Measurements from ENCODE around the gene JAZF1.

JAZF1 gene

DNA sequence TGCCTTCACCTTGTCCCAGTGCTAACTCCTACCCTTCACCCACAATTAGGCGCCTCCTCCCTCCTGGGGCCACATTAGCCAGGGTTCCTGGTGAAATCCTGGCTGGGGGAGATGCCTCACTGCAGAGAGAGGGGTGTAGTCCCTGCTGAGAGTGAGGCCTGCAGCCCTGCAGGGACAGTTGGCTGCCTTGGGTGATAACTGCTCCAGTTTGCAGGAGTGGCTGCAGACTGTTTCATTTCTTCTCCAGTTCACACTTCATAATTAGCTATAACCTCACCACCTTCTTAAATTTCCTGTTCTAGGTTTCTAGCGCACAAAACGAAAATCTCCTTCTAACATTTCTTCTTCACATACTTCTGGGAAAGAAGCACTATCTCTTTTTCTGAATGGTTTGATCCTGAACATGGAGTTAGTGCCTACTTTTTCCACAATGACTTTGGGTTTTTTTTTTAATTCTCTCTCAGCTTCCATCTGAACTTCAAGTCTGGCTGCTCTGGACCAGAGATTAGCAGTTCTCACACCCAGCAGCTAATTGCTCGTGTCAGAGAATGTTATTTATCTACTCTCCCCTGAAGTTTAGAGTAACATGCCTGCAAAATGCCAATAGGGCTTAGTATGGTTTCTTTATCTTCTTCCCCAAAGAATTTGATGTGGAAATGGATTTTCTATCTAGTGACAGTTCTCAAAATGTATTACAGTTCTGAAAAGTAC, 15.5 kb upstream of the JAZF1 start:
- H3K4me3 ChIP-seq (ENCODE audit: low read depth, low read length) = no peak overlapping the region
- DNase-seq (ENCODE audit: low read depth) = no peak
- TF ChIP-seq, protein P1, sequence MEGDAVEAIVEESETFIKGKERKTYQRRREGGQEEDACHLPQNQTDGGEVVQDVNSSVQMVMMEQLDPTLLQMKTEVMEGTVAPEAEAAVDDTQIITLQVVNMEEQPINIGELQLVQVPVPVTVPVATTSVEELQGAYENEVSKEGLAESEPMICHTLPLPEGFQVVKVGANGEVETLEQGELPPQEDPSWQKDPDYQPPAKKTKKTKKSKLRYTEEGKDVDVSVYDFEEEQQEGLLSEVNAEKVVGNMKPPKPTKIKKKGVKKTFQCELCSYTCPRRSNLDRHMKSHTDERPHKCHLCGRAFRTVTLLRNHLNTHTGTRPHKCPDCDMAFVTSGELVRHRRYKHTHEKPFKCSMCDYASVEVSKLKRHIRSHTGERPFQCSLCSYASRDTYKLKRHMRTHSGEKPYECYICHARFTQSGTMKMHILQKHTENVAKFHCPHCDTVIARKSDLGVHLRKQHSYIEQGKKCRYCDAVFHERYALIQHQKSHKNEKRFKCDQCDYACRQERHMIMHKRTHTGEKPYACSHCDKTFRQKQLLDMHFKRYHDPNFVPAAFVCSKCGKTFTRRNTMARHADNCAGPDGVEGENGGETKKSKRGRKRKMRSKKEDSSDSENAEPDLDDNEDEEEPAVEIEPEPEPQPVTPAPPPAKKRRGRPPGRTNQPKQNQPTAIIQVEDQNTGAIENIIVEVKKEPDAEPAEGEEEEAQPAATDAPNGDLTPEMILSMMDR (IDR thresholded peaks at IDR 0.05; ENCODE audit: control insufficient read depth, extremely low read depth, insufficient read depth) = no peak

DNA sequence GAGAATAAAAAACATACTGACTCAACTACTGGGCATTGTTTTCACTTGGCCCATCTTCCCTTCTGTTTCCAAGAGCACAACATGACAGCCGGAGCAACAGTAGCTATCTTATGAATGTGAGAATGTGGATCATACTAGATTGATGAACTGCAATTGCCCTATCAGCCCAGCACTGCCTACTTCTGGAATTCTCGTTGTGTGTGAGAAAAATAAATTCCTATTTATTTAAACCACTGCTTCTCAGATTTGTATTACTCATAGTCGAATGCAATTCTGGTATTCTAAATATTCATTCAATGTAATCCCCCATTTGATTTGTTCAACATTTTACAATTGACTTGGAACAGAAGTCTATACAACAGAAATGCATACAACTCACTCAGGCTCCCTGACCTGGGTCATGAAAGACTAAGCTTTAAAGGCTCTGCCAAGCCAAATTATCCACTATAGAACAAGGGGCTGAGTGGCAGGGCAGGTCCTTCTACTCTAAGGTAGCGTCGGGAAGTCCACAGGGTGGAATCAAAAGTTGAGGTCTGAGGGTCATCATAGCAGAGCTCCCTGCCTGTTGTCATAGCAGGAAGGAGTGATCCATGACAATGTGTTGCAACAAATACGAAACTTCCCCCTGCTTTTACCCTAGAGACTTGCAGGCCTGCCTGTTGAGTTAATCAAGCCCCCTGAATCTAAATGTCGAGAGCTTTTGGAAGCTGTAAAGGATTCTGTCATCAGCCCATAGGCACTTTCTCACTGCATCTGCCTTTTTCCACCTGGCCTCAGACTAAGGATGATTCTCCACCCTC, 12.4 kb upstream of the JAZF1 start:
- no peak overlapping the region for H3K4me3 ChIP-seq (ENCODE audit: low read depth, low read length)
- TF ChIP-seq, protein P1 (IDR thresholded peaks at IDR 0.05; ENCODE audit: control insufficient read depth, extremely low read depth, insufficient read depth) = no peak
- DNase-seq (ENCODE audit: low read depth) = no peak

DNA sequence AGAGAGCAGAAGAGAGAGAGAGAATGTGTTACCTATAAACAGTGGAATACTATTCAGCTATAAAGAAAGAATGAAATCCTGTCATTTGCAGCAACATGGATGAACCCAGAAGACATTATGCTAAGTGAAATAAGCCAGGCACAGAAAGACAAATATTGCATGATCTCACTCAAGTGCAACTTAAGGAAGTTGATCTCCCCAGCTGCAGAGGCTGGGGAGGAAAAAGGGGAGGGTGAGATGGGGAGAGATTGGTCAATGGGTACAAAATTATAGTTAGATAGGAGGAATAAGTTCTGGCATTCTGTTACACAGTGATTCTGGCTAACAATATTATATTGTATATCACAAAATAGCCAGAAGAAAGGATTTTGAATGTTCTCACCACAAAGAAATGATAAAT, 11.2 kb upstream of the JAZF1 start:
- TF ChIP-seq, protein P1 (IDR thresholded peaks at IDR 0.05; ENCODE audit: control insufficient read depth, extremely low read depth, insufficient read depth) = no peak
- DNase-seq (ENCODE audit: low read depth) = no peak
- H3K4me3 ChIP-seq (ENCODE audit: low read depth, low read length) = no peak overlapping the region

DNA sequence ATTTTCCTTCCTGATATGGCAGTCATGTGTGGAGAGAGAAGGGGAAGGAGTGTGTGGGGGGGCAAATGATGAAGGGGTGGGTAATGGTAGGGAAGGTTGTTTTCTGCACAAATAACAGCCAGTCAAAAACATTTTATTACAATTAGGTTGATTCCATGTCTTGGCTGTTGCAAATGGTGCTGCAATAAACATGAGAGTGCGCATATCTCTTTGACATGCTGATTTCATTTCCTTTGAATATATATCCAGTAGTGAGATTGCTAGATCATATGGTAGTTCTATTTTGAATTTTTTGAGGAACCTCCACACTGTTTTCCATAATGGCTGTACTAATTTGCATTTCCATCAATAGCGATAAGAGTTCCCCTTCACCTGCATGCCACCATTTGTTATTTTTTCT, 10.6 kb upstream of the JAZF1 start:
- no peak for DNase-seq (ENCODE audit: low read depth)
- TF ChIP-seq, protein P1 (IDR thresholded peaks at IDR 0.05; ENCODE audit: control insufficient read depth, extremely low read depth, insufficient read depth) = no peak
- H3K4me3 ChIP-seq (ENCODE audit: low read depth, low read length) = no peak overlapping the region

DNA sequence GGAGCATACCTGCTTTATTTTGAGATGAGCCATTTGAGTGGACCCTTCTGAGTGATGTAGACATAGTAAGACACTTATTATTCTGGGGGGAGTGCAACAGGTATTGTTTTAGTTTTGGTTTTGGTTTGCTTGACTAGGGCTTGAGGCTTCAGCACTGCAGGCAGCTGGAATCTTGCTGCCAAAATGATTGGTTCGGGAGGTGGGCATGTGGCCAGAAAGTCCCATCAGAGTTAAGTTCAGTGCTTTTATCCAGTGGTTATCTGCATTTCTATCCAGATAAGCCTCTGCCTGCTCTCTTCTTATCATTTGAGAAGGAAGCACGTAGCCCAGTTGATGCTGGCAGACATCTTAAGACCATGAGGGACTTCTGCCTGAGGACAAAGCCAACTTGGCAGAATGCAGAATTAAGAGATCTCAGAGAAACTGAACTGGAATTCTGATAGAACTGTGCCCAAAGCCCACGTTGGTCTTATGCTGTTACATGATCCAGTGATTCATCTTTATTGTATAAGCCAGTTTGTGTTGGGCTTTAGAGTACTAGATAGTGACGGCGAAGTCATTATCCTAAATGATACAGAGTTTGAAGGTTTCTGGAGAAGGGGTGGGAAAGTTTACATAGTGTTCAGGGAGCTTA, 9.6 kb upstream of the JAZF1 start:
- no peak overlapping the region for H3K4me3 ChIP-seq (ENCODE audit: low read depth, low read length)
- TF ChIP-seq, protein P1 (IDR thresholded peaks at IDR 0.05; ENCODE audit: control insufficient read depth, extremely low read depth, insufficient read depth) = no peak
- no peak for DNase-seq (ENCODE audit: low read depth)

DNA sequence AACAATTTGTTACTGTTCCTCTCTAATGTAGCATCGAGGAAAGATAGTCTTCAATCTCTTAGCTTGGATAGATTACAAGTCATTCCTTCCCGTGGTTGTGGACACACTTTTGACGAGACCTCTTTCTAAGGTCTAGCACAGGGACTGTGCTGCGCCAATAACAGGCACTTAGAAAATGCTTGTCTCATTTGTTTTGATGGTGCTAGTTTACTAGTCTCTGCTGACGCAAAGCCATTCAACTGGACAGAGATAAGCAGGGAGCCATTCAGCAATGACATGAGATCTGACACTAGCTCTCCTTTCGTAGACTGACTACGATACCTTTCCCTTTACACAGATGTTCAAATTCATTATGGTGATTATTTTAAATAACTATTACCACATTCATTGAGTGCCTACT, 6.4 kb upstream of the JAZF1 start:
- no peak for DNase-seq (ENCODE audit: low read depth)
- TF ChIP-seq, protein P1 (IDR thresholded peaks at IDR 0.05; ENCODE audit: control insufficient read depth, extremely low read depth, insufficient read depth) = no peak
- no peak overlapping the region for H3K4me3 ChIP-seq (ENCODE audit: low read depth, low read length)

All from LNCaP clone FGC (cell line).